Keratinocyte (primary cell): ENCODE results near the gene PEDS1.
"Not testable (repeated sequence)": the region's sequence is repeated elsewhere in the genome, so short reads cannot be mapped to it uniquely, and the experiment has no call there.

Experiments
- CTCF ChIP-seq, 3 experiments: IDR thresholded peaks in 1 of 3; conservative IDR thresholded peaks in 1 of 3; optimal IDR thresholded peaks in 1 of 3; 2 replicates in 2 of 3; 3 replicates in 1 of 3; pipeline versions ENCODE3 to v1.5.1; 2011; ENCODE audit warnings: low read length in 3 of 3, mild to moderate bottlenecking in 3 of 3, moderate library complexity in 2 of 3, control low read depth in 1 of 3, inconsistent platforms in 1 of 3; ENCODE audit not compliant: insufficient read depth in 2 of 3; ENCODE audit errors: extremely low read depth in 1 of 3
- EZH2 ChIP-seq: IDR thresholded peaks from one replicate; pipeline ENCODE4 v1.6.1; 2012; ENCODE audit warnings: inconsistent platforms, mild to moderate bottlenecking, low read length, moderate library complexity

- TF ChIP-seq CTCF (optimal IDR thresholded peaks at IDR 0.05 in 1 of 3, IDR thresholded peaks at IDR 0.05 in 1 of 3, conservative IDR thresholded peaks at IDR 0.05 in 1 of 3; ENCODE audit: extremely low read depth in 1 of 3, insufficient read depth in 2 of 3, low read length in 3 of 3); EZH2: not testable (repeated sequence)
Observed at GRCh38 chr20:50106669-50107068, 46.9 kb downstream of the PEDS1 start.
